Measurements from ENCODE around the gene PI4K2B.

- TF ChIP-seq CTCF (IDR thresholded peaks at IDR 0.05; ENCODE audit: low read length) (no peak), EZH2 (optimal IDR thresholded peaks at IDR 0.05; ENCODE audit: low read depth, low read length) (no peak)
These were observed 21.0 kb upstream of the PI4K2B start for GRCh38 chr4:25212822-25213221.

Data from MM.1S (cell line).